ENCODE measurements around the gene TMEM145.
A peak's percentile ranks its signal among the peaks of the same experiment; 100 is the strongest.
"Not testable (repeated sequence)": the region's sequence is repeated elsewhere in the genome, so short reads cannot be mapped to it uniquely, and the experiment has no call there.

TMEM145 gene

DNA sequence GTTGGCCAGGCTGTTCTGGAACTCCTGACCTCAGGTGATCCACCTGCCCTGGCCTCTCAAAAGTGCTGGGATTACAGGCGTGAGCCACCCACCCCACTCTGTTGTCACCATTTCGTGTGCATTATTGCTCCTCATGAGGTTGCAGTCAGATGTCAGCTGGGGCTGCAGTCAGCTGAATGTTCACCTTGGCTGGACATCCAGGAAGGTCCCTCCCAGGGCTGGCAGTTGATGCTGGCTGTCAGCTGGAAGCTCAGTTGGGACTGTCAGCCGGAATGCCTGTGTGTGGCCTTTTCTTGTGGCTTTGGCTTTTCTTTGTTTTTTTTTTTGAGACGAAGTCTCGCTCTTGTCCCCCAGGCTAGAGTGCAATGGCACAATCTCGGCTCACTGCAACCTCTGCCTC lies 18.9 kb downstream of the TMEM145 start:
- Histone ChIP-seq H3K9me3 (ENCODE audit: control insufficient read depth, low read length) (no peaks in the 10 kb centered on the region), H3K4me3 (ENCODE audit: low read length) (no peak overlapping the region), H3K4me1 (ENCODE audit: control insufficient read depth, insufficient read depth, low read length) (peaks cover 14% of the 10 kb centered on the region), H3K9ac (ENCODE audit: low read length) (no peak overlapping the region), H3K27me3 (replicated peaks; ENCODE audit: control insufficient read depth, insufficient read depth, low read length) (no peaks in the 10 kb centered on the region), H3K36me3 (ENCODE audit: control insufficient read depth, insufficient read depth, low read length, severe bottlenecking) (peaks cover 14% of the 10 kb centered on the region)
- no peak for DNase-seq (ENCODE audit: low read depth)

DNA sequence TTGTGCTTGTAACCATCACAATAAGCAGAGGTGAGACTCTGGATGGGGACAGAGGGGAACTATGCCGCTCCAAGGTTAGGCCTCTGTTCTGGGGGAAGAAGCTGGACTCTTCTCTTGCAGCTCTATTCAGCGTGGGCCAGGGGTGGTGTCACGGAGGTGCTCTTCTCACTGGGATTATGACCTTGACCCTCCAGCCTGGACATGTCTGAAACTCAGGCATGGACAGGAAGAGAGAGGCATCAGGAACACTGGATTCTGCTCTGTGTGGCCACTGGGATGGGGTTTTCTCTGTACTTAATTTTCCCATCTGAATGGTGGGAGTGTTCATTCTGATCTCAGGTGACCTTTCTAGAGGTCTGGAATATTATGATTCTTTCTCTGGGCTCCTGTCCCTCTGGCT lies 19.9 kb downstream of the TMEM145 start:
- Histone ChIP-seq H3K4me3 (ENCODE audit: low read length) (no peak overlapping the region), H3K36me3 (ENCODE audit: control insufficient read depth, insufficient read depth, low read length, severe bottlenecking) (peaks cover 14% of the 10 kb centered on the region), H3K27me3 (replicated peaks; ENCODE audit: control insufficient read depth, insufficient read depth, low read length) (no peaks in the 10 kb centered on the region), H3K4me1 (ENCODE audit: control insufficient read depth, insufficient read depth, low read length) (peaks cover 12% of the 10 kb centered on the region), H3K9ac (ENCODE audit: low read length) (no peak overlapping the region), H3K9me3 (ENCODE audit: control insufficient read depth, low read length) (no peaks in the 10 kb centered on the region)
- no peak for DNase-seq (ENCODE audit: low read depth)

DNA sequence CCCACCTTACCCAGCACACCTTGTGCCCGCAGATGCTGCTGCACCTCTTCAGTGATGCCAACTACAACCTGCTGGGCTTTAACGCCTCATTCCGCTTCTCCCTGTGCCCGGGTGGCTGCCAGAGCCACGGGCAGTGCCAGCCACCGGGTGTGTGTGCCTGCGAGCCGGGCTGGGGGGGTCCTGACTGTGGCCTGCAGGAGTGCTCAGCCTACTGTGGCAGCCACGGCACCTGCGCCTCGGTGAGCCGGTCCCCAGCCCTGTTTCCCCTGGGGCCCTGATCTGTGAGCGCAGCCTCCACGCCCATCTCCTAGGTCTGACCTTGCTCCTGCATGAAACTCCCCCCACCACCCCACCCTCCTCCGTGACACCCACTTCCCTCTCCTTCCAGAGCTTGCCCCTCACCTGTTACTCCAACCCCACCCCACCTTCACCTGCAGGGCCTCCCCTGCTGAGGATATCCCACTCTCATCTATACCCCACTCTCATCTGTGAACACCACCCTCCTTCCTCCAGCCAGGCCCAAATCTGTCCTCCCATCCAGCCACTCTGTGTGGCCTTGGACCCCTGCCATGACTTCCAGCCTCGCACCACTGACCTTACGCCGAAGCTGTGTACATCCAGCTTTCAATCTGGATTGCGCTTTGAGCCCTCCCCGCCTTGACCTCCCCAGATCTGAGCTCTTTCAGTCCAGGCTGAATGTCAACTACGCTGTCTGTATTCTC lies 21.0 kb downstream of the TMEM145 start:
- no peaks in the 10 kb centered on the region for H3K27me3 ChIP-seq (replicated peaks; ENCODE audit: control insufficient read depth, insufficient read depth, low read length)

DNA sequence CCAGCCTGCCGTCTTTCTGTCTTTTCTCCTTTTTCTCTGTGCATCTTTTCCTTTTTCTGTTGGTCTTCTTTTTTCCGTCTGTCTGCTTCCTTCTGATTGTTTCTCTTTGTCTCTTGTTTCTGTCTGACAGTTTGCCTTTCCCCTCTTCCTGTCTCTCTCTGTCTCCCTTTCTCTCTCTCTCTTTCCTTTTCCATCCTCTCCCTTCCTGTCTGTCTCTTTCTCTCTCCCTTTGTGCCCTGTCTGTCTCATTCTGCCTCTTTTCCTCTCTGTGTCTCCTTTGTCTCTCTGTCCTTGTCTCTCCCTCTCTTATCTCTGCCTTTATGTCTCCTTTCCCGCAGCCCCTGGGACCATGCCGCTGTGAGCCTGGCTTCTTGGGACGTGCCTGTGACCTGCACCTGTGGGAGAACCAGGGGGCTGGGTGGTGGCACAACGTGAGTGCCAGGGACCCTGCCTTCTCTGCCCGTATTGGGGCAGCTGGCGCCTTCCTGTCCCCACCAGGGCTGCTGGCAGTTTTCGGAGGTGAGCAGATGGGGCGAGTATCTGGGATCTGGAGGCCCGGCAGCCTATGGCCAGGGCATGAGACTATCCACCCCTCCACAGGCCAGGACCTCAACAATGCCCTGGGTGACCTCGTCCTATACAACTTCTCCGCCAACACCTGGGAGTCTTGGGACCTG lies 21.7 kb downstream of the TMEM145 start:
- Histone ChIP-seq H3K9ac (ENCODE audit: low read length) (no peak overlapping the region), H3K27me3 (replicated peaks; ENCODE audit: control insufficient read depth, insufficient read depth, low read length) (no peaks in the 10 kb centered on the region)
- no peak for DNase-seq (ENCODE audit: low read depth)

More for the DNA sequence above, 21.0 kb downstream of the TMEM145 start:
- peaks cover 17% of the 10 kb centered on the region for H3K36me3 ChIP-seq (ENCODE audit: control insufficient read depth, insufficient read depth, low read length, severe bottlenecking)
- no peak for DNase-seq (ENCODE audit: low read depth)
- H3K9ac ChIP-seq (ENCODE audit: low read length) = no peak overlapping the region
- H3K9me3 ChIP-seq (ENCODE audit: control insufficient read depth, low read length) = no peaks in the 10 kb centered on the region
- H3K4me3 ChIP-seq (ENCODE audit: low read length) = no peak overlapping the region
- peaks cover 12% of the 10 kb centered on the region for H3K4me1 ChIP-seq (ENCODE audit: control insufficient read depth, insufficient read depth, low read length)

DNA sequence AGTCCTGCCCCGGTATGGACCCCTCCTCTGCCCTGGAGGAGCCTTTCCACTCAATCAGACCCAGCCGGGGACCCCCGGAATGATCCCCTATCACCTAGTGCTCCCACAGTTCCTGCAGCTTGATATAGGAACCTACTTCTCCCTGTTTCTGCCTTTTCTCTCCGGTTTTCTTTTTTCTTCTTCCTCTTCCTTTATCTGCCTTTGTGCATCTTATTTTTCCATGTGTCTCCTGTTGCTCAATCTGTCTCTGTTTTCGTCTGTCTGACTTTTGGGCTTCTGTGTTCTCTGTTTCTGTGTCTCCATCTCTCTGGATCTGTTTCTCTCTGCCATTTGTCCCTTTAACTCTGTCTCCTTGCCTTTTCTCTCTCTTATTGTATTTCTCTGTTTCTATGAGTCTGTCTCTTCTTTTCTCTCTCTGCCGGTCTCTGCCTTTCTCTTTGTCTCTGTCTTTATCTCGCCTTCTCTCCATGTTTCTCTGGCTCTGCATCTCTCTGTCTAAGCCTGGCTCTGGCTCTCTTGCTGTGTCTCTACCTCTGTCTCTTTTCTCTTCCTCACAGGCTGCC lies 22.3 kb downstream of the TMEM145 start:
- peaks cover 17% of the 10 kb centered on the region for H3K36me3 ChIP-seq (ENCODE audit: control insufficient read depth, insufficient read depth, low read length, severe bottlenecking)
- no peak overlapping the region for H3K9ac ChIP-seq (ENCODE audit: low read length)
- no peak for DNase-seq (ENCODE audit: low read depth)
- peaks cover 6% of the 10 kb centered on the region for H3K4me1 ChIP-seq (ENCODE audit: control insufficient read depth, insufficient read depth, low read length)
- H3K9me3 ChIP-seq (ENCODE audit: control insufficient read depth, low read length) = no peaks in the 10 kb centered on the region
- no peak overlapping the region for H3K4me3 ChIP-seq (ENCODE audit: low read length)
- no peaks in the 10 kb centered on the region for H3K27me3 ChIP-seq (replicated peaks; ENCODE audit: control insufficient read depth, insufficient read depth, low read length)

More for the DNA sequence above, 21.7 kb downstream of the TMEM145 start:
- Histone ChIP-seq H3K36me3 (ENCODE audit: control insufficient read depth, insufficient read depth, low read length, severe bottlenecking) (peaks cover 17% of the 10 kb centered on the region), H3K4me3 (ENCODE audit: low read length) (no peak overlapping the region), H3K9me3 (ENCODE audit: control insufficient read depth, low read length) (no peaks in the 10 kb centered on the region), H3K4me1 (ENCODE audit: control insufficient read depth, insufficient read depth, low read length) (peaks cover 12% of the 10 kb centered on the region)

DNA sequence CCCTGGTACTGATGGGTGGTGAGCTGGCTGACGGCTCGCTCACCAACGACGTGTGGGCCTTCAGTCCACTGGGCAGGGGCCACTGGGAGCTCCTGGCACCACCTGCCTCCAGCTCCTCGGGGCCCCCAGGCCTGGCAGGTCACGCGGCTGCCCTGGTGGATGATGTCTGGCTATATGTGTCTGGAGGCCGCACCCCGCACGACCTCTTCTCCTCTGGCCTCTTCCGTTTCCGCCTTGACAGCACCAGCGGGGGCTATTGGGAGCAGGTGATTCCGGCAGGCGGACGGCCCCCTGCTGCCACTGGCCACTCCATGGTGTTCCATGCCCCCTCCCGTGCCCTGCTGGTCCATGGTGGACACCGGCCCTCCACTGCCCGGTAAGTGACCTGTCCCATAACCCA lies 22.9 kb downstream of the TMEM145 start:
- no peak for DNase-seq (ENCODE audit: low read depth)
- H3K36me3 ChIP-seq (ENCODE audit: control insufficient read depth, insufficient read depth, low read length, severe bottlenecking) = peaks cover 17% of the 10 kb centered on the region
- H3K9ac ChIP-seq (ENCODE audit: low read length) = no peak overlapping the region
- peaks cover under 1% of the 10 kb centered on the region for H3K4me1 ChIP-seq (ENCODE audit: control insufficient read depth, insufficient read depth, low read length)
- no peaks in the 10 kb centered on the region for H3K9me3 ChIP-seq (ENCODE audit: control insufficient read depth, low read length)
- no peak overlapping the region for H3K4me3 ChIP-seq (ENCODE audit: low read length)
- no peaks in the 10 kb centered on the region for H3K27me3 ChIP-seq (replicated peaks; ENCODE audit: control insufficient read depth, insufficient read depth, low read length)

DNA sequence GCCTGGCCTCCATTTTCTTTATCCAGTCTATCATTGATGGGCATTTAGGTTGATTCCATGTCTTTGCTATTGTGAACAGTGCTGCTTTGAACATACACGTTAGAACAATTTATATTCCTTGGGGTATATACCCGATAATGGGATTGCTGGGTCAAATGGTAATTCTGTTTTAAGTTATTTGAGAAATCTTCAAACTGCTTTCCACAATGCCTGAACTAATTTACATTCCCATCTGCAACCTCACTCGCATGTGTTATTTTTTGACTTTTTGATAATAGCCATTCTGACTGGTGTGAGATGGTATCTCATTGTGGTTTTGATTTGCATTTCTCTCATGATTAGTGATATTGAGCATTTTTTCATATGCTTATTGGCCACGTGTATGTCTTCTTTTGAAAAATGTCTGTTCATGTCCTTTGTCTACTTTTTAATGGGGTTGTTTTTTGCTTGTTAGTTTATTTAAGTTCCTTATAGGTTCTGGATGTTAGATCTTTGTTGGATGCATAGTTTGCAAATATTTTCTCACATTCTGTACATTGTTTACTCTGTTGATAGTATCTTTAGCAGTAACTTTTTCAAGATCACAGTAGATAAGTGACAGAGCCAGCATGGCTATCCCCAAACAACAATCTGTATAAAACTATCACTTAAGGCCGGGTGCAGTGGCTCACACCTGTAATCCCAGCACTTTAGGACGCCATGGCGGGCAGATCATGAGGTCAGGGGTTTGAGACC lies 26.2 kb downstream of the TMEM145 start:
- H3K4me1 ChIP-seq (ENCODE audit: control insufficient read depth, insufficient read depth, low read length); DNase-seq (ENCODE audit: low read depth); H3K27me3 ChIP-seq (replicated peaks; ENCODE audit: control insufficient read depth, insufficient read depth, low read length); H3K9ac ChIP-seq (ENCODE audit: low read length); H3K9me3 ChIP-seq (ENCODE audit: control insufficient read depth, low read length); H3K4me3 ChIP-seq (ENCODE audit: low read length): not testable (repeated sequence)
- H3K36me3 ChIP-seq (ENCODE audit: control insufficient read depth, insufficient read depth, low read length, severe bottlenecking) = peaks cover 21% of the 10 kb centered on the region

DNA sequence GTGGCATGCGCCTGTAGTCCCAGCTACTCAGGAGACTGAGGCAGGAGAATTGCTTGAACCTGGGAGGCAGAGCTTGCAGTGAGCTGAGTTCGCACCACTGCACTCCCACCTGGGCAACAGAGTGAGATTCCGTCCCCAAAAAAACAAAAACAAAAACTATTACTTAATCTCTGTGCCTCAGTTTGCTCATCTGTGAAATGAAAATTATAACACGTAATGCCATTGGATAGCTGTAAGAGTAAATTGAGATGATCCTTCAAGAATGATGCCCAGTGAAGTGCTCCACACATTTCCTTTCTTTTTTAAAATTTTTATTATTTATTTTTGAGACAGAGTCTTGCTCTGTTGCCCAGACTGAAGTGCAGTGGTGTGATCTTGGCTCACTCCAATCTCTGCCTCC lies 26.8 kb downstream of the TMEM145 start:
- H3K9me3 ChIP-seq (ENCODE audit: control insufficient read depth, low read length); H3K9ac ChIP-seq (ENCODE audit: low read length); DNase-seq (ENCODE audit: low read depth); H3K4me1 ChIP-seq (ENCODE audit: control insufficient read depth, insufficient read depth, low read length); H3K4me3 ChIP-seq (ENCODE audit: low read length); H3K27me3 ChIP-seq (replicated peaks; ENCODE audit: control insufficient read depth, insufficient read depth, low read length): not testable (repeated sequence)
- peaks cover 21% of the 10 kb centered on the region for H3K36me3 ChIP-seq (ENCODE audit: control insufficient read depth, insufficient read depth, low read length, severe bottlenecking)

DNA sequence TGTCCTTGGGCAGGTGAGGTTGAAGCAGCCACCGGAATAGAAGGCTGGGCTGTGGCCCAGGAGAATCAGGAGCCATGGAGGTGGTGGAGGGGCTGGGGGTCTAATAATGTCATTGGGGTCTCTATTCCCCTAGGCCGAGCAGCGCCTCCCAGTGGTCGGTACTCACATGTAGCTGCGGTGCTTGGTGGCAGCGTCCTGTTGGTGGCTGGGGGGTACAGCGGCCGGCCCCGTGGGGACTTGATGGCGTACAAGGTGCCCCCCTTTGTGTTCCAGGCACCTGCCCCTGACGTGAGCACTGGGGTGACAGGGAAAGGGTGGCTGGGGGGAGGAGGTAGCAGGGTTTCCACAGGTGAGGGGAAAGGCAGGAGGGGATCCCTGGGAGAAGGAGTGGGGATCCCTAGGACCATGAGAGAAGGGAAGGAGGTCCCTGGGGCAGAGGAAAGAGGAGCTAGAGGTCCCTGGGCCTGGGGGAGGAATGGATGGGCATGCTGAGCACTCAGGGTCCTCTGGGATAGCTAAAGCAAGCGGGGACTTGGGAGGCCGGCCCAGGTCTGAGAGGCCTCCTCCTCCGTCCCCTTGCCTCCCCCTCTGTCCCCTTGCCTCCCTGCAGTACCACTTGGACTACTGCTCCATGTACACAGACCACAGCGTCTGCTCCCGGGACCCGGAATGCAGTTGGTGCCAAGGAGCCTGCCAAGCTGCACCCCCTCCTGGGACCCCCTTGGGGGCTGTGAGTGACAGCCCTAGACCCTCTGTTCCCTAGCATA lies 30.4 kb downstream of the TMEM145 start:
- Histone ChIP-seq H3K9me3 (ENCODE audit: control insufficient read depth, low read length) (no peaks in the 10 kb centered on the region), H3K4me1 (ENCODE audit: control insufficient read depth, insufficient read depth, low read length) (peaks cover 36% of the 10 kb centered on the region), H3K27me3 (replicated peaks; ENCODE audit: control insufficient read depth, insufficient read depth, low read length) (no peaks in the 10 kb centered on the region), H3K36me3 (ENCODE audit: control insufficient read depth, insufficient read depth, low read length, severe bottlenecking) (peaks cover 4% of the 10 kb centered on the region), H3K9ac (ENCODE audit: low read length) (no peak overlapping the region), H3K4me3 (ENCODE audit: low read length) (no peak overlapping the region)
- DNase-seq (ENCODE audit: low read depth) = no peak

DNA sequence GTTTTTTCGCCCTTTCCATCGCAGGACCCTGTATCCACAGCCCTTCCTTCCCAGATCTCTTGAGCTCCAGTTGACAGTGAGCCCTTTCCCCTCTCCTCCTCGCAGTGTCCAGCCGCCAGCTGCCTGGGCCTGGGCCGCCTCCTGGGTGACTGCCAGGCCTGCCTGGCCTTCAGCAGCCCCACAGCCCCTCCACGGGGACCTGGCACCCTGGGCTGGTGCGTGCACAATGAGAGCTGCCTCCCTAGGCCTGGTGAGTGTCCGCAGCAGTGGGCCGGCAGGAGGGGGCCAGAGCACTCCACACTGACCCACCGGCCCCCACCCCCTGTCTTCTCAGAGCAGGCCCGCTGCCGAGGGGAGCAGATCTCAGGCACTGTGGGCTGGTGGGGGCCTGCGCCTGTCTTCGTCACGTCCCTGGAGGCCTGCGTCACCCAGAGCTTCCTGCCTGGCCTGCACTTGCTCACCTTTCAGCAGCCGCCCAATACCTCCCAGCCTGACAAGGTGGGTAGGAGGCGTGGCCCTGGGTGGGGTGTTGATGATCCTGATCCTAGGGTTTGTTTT lies 31.3 kb downstream of the TMEM145 start:
- Histone ChIP-seq H3K27me3 (replicated peaks; ENCODE audit: control insufficient read depth, insufficient read depth, low read length) (no peaks in the 10 kb centered on the region), H3K36me3 (ENCODE audit: control insufficient read depth, insufficient read depth, low read length, severe bottlenecking) (peaks cover 4% of the 10 kb centered on the region), H3K4me1 (ENCODE audit: control insufficient read depth, insufficient read depth, low read length) (peaks cover 36% of the 10 kb centered on the region), H3K9ac (ENCODE audit: low read length) (peak overlapping the region; percentile 43), H3K9me3 (ENCODE audit: control insufficient read depth, low read length) (no peaks in the 10 kb centered on the region), H3K4me3 (ENCODE audit: low read length) (no peak overlapping the region)
- DNase-seq (ENCODE audit: low read depth) = no peak
